Kidney (tissue), 14 donors: ENCODE results near the gene MEDAG. TPM values are rescaled to one million over a fixed set of nuclear protein-coding genes. Genes with fewer than 3 reads are reported as not detected.
A peak's percentile ranks its signal among the peaks of the same experiment; 100 is the strongest.

ENCODE experiments used
- DNase-seq, 5 donors: peaks; one replicate each; pipeline ENCODE4 v3.0.0-alpha.2; 2013 to 2020
- FAIRE-seq: peaks from 2 replicates; lab custom pipeline; 2012; peaks lifted over from hg19 to GRCh38; lab: Jason Lieb, UNC
- H3K27ac ChIP-seq, 2 donors: one replicate each; pipeline ENCODE4 v1.7.0; 2013; ENCODE audit warnings: low read depth in 2 of 2, low read length in 2 of 2, inconsistent platforms in 1 of 2
- H3K27me3 ChIP-seq: one replicate; pipeline ENCODE4 v1.7.1; 2013; ENCODE audit warnings: low read length, inconsistent platforms; ENCODE audit not compliant: control insufficient read depth, insufficient read depth
- H3K36me3 ChIP-seq, 3 donors: one replicate each; pipeline versions ENCODE4 v1.7.0 to v1.7.1; 2013; ENCODE audit warnings: low read length in 3 of 3, control low read depth in 1 of 3, inconsistent platforms in 1 of 3; ENCODE audit not compliant: insufficient read depth in 3 of 3, control insufficient read depth in 2 of 3
- H3K4me1 ChIP-seq, 3 donors: one replicate each; pipeline versions ENCODE4 v1.7.0 to v1.7.1; 2013; ENCODE audit warnings: low read length in 3 of 3, inconsistent platforms in 1 of 3, low read depth in 1 of 3; ENCODE audit not compliant: control insufficient read depth in 2 of 3, insufficient read depth in 2 of 3
- H3K4me3 ChIP-seq, 3 donors: one replicate each; pipeline versions ENCODE4 v1.7.0 to v1.8.1; 2013; ENCODE audit warnings: low read length in 3 of 3, control low read depth in 1 of 3, inconsistent platforms in 1 of 3
- H3K9ac ChIP-seq, 3 donors: one replicate each; pipeline versions ENCODE4 v1.7.0 to v1.7.1; 2013; ENCODE audit warnings: low read length in 3 of 3, control low read depth in 1 of 3, inconsistent platforms in 1 of 3
- H3K9me3 ChIP-seq, 3 donors: one replicate each; pipeline versions ENCODE4 v1.7.0 to v1.7.1; 2013; ENCODE audit warnings: low read length in 3 of 3, control low read depth in 1 of 3, inconsistent platforms in 1 of 3; ENCODE audit not compliant: control insufficient read depth in 2 of 3, insufficient read depth in 1 of 3
- CTCF ChIP-seq: IDR thresholded peaks from 3 replicates; pipeline ENCODE4 v1.5.1; 2012; ENCODE audit warnings: mild to moderate bottlenecking, moderate library complexity, borderline replicate concordance; ENCODE audit not compliant: insufficient read depth; ENCODE audit errors: extremely low read depth
- intact Hi-C: fragments of 100-400 bp; cut with DNase I; formaldehyde crosslinking; loops from one replicate; pipeline ENCODE4 v1.11.1; 2022
- polyA plus RNA-seq: library from polyadenylated mRNA; stranded (reverse); fragments of 350-450 nt; fragmentation: Illumina TruSeq; extraction: RNeasy Lipid Tissue Mini Kit (QIAGEN cat#74804); gene quantifications from one replicate; pipeline ENCODE4 v1.2.3, GENCODE V29; 2014; ENCODE audit warnings: low read depth, low replicate concordance; ENCODE audit not compliant: insufficient read depth
- total RNA-seq: library from RNA; stranded (reverse); fragmentation: NEBNext Ultra II Directional; extraction: Animal tissue kit (Norgen Biotek cat#: 25700); gene quantifications from one replicate; pipeline ENCODE4 v1.2.1, GENCODE V29; 2021
- donor health status: control.
- donor health status: control.
- donor health status: control.
- donor health status: control.
- donor health status: control.
- donor health status: DM: yes; HTN: yes; CAD: no.
- donor health status: Normal renal cell carcinoma (clear cell type).

The MEDAG gene
- total and polyA plus RNA-seq, 2 donors from 2014 or later = 1.0 to 12.1 TPM

- peaks cover 0 to 12% (median 8%) of the 10 kb centered on the region in 3 donors for H3K4me1 ChIP-seq
- DNase-seq (peak in 1 of 5 donors; percentile 28), FAIRE-seq (peak; percentile 37)
- no peak for TF ChIP-seq CTCF
- no peaks in the 10 kb centered on the region for H3K36me3 ChIP-seq
- no peaks in the 10 kb centered on the region for H3K9me3 ChIP-seq
- intact Hi-C loops = no loop called here
- H3K9ac ChIP-seq = no peak overlapping the region
- H3K27me3 ChIP-seq = no peaks in the 10 kb centered on the region
- H3K27ac ChIP-seq = peak overlapping the region; percentile 11 to 45
- H3K4me3 ChIP-seq = no peak overlapping the region
Measured at GRCh38 chr13:30880151-30880855, 25.8 kb upstream of the MEDAG start.

DNA sequence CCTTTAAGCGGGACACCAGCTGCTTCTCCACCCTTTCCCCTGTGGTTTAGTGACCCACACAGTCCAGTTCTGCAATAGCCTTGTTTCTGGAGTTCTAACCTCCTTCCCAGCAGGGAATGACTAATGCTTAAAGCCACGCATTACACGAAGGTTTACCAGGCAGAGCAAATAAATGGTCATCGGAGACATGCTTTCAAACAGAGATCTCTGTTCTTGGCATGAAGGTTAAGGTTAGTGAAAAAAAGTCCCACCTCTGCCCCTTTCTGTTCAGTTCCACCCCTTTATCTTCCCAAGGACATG, 25.3 kb upstream of the MEDAG start:
- H3K27ac ChIP-seq = peak overlapping the region; percentile 58 to 66
- no peak for TF ChIP-seq CTCF
- intact Hi-C loops = no loop called here

DNA sequence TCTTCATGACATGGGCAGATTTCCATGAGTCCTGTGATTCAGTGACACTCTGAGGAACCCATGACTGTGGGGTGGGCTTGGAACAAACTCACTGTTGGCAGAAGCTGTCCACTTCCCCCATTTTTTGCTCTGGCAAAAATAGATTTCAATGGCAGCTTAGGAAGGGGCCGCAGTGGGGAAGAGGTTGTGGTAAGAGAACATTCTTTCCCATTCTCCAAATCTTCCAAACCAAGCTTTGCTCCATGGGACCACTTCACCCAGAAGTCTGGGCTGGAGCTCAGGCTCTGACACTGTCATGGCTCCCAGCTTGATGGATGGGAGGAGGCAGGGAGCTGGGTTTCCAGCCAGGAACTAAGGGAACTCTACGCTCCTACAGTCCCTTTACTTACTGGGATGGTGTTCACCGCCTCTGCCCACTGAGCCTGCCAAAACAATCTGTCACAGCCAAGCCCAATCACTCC, 24.9 kb upstream of the MEDAG start:
- intact Hi-C loops = no loop called here
- no peak overlapping the region for H3K9ac ChIP-seq

More for the DNA sequence above, 25.3 kb upstream of the MEDAG start:
- Histone ChIP-seq H3K4me3 (no peak overlapping the region), H3K4me1 (peaks cover 0 to 12% (median 8%) of the 10 kb centered on the region in 3 donors), H3K9me3 (no peaks in the 10 kb centered on the region), H3K9ac (no peak overlapping the region), H3K36me3 (no peaks in the 10 kb centered on the region), H3K27me3 (no peaks in the 10 kb centered on the region)
- DNase-seq = no peak
- no peak for FAIRE-seq

More for the DNA sequence above, 24.9 kb upstream of the MEDAG start:
- H3K4me1 ChIP-seq = peaks cover 0 to 12% (median 8%) of the 10 kb centered on the region in 3 donors
- H3K27me3 ChIP-seq = no peaks in the 10 kb centered on the region
- H3K4me3 ChIP-seq = no peak overlapping the region
- H3K36me3 ChIP-seq = no peaks in the 10 kb centered on the region
- DNase-seq = no peak
- TF ChIP-seq CTCF = no peak
- H3K9me3 ChIP-seq = no peaks in the 10 kb centered on the region
- no peak for FAIRE-seq
- peak overlapping the region; percentile 58 to 66 for H3K27ac ChIP-seq
